WERI-Rb-1 (cell line): Measurements from ENCODE around the gene GNAO1.

Source experiments
- DNase-seq: peaks from one replicate; pipeline ENCODE4 v3.0.0-alpha.2; 2020
- H3K27ac ChIP-seq: fragments of 250-450 bp; sonication (Bioruptor Pico); 2 replicates; pipeline ENCODE4 v1.5.1; 2020; ENCODE audit warnings: mild to moderate bottlenecking, moderate library complexity
- H3K27me3 ChIP-seq: fragments of 250-450 bp; sonication (Bioruptor Pico); 2 replicates; pipeline ENCODE4 v1.5.1; 2021; ENCODE audit warnings: mild to moderate bottlenecking, low read depth, moderate library complexity; ENCODE audit not compliant: insufficient read depth, severe bottlenecking
- H3K36me3 ChIP-seq: fragments of 250-450 bp; sonication (Bioruptor Pico); 2 replicates; pipeline ENCODE4 v1.5.1; 2020; ENCODE audit warnings: mild to moderate bottlenecking, moderate library complexity
- H3K4me3 ChIP-seq: 2 replicates; pipeline ENCODE4 v1.5.1; 2011; ENCODE audit warnings: low read depth, mild to moderate bottlenecking, control low read depth, low read length
- H3K9me3 ChIP-seq: fragments of 250-450 bp; sonication (Bioruptor Pico); 2 replicates; pipeline ENCODE4 v1.5.1; 2021; ENCODE audit warnings: mild to moderate bottlenecking, moderate library complexity; ENCODE audit not compliant: severe bottlenecking
- TF ChIP-seq, protein P1 (sequence below): IDR thresholded peaks from 2 replicates; pipeline ENCODE4 v1.5.1; 2011; ENCODE audit warnings: low read depth, mild to moderate bottlenecking, control low read depth, inconsistent platforms, low read length

GNAO1 gene

DNA sequence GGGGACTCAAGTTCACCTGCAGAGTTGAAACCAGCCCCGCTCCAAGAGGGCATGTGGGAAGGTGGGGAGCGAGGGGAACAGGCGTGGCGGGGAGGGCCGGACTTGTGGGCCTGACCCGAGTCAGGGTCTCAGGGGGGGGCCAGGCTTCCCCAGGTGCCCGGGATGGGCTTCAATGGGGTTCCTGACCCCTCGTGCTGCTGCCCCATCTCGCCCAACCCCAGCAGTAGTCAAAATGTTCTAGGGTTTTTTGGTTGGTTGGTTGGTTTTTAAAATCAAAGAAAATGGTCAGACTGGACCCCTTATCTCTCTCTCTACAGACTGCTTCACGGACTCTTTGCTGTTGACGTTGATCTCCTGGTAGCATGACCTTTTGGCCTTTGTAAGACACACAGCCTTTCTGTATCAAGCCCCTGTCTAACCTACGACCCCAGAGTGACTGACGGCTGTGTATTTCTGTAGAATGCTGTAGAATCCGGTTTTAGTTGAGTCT, 164.5 kb downstream of the GNAO1 start:
- H3K27ac ChIP-seq = peak overlapping the region; percentile 69

DNA sequence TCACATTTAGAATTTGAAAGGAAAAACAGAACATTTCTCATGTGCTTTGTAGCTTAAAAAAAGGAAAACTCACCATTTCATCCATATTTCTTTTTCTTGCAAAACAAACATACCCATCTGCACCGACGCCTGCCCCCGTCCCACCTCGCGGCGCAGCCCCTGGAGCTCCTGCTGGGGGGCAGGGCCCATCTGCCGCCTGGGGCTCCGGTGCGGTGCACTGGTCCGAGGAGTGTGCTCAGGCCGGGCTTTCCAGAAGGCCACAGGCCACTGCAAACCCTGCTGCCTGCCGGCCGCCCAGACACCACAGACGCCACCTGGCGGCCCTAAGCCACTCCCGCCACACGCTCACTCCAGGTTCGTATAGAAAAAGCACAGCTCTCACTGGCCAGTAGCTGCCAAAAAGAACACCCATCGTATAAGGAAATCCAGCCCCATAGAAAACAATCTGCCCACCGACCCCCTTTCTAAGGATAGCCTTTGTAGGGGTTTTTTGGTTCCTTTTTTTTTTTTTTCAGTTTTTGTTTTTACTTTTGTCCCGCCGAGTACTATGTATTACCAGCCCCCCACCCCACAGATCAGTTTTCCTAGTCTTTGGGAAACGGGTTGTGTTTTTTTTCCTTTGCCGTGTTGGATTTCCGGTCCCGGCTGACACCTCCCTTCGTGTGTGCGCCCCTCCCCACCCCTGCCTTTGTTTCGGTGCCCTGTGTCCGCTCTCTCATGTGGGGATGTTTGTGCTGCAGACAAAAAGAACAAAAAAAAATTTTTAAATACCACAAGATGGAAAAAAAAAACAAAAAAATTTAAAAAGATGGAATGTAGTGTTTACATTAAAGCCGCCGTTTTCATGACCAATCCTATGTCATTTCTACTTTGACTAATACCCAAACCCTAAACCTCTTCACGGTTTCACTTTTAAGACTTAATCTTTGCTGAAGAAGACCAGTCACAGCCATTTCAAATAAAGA, 165.3 kb downstream of the GNAO1 start:
- Histone ChIP-seq H3K27ac (peak overlapping the region; percentile 69), H3K36me3 (no peaks in the 10 kb centered on the region), H3K9me3 (no peaks in the 10 kb centered on the region), H3K4me3 (peak overlapping the region; percentile 44), H3K27me3 (no peaks in the 10 kb centered on the region)
- TF ChIP-seq, protein P1, sequence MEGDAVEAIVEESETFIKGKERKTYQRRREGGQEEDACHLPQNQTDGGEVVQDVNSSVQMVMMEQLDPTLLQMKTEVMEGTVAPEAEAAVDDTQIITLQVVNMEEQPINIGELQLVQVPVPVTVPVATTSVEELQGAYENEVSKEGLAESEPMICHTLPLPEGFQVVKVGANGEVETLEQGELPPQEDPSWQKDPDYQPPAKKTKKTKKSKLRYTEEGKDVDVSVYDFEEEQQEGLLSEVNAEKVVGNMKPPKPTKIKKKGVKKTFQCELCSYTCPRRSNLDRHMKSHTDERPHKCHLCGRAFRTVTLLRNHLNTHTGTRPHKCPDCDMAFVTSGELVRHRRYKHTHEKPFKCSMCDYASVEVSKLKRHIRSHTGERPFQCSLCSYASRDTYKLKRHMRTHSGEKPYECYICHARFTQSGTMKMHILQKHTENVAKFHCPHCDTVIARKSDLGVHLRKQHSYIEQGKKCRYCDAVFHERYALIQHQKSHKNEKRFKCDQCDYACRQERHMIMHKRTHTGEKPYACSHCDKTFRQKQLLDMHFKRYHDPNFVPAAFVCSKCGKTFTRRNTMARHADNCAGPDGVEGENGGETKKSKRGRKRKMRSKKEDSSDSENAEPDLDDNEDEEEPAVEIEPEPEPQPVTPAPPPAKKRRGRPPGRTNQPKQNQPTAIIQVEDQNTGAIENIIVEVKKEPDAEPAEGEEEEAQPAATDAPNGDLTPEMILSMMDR = peak; percentile 90
- DNase-seq = peak; percentile 88

More for the DNA sequence above, 164.5 kb downstream of the GNAO1 start:
- Histone ChIP-seq H3K27me3 (no peaks in the 10 kb centered on the region), H3K36me3 (no peaks in the 10 kb centered on the region), H3K9me3 (no peaks in the 10 kb centered on the region), H3K4me3 (no peak overlapping the region)
- DNase-seq = no peak
- TF ChIP-seq, protein P1 = no peak

DNA sequence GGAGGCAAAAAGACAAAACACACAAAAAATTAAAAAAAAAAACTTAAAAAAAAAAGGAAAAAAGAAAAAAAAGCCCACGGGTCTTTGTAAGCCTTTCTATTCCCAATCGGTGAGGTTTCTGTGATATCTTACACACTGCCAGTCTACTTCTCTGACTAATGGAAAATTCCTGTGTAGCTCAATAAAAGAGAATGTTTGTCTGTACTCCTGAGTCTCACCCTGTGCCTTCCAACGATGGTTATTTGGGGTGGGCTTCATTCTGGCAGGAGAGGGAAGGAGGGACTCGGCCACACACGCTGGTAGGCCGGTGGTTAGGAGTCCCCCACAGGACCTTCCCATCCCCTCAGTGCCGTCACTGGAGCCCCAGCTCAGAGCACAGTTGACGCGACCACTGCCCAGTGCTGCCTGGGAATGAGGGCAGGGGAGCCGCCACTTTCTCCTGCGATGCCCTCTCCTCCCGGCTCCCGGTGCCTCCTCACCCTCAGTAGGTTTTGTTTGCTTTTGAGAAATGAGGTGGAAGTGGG, 166.0 kb downstream of the GNAO1 start:
- H3K9me3 ChIP-seq = no peaks in the 10 kb centered on the region
- TF ChIP-seq, protein P1 = no peak
- no peak for DNase-seq
- H3K27me3 ChIP-seq = no peaks in the 10 kb centered on the region
- H3K36me3 ChIP-seq = peaks cover 2% of the 10 kb centered on the region
- peak overlapping the region; percentile 44 for H3K4me3 ChIP-seq
- peak overlapping the region; percentile 69; the same call in 1 of the 2 replicates for H3K27ac ChIP-seq

DNA sequence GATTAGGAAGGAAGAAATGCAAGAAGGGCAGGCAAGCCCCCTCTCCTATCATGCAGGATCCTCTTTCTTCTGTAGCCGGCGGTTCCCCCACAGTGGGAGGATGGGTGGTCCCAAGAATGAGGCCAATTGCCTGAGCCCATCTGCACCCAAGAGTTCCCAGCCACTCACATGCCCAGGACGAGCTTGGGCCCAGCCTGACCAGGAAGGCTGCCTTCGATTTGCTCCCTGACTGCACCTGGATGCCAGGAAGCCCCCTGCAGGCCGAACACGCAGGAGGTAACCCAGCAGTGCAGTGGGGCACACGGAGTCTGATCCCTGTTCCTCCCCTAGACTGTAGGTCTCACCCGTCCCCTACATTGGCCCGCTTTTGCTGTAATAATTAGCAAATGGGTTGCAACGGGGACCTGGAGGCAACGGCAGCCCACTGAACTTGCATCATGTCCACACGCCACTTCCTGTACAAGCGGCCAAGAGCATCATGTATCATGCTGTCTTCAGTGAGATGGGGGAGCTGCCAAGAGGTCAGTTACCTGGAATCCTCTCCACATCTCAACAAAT, 166.6 kb downstream of the GNAO1 start:
- H3K36me3 ChIP-seq = peaks cover 7% of the 10 kb centered on the region
- DNase-seq = no peak
- TF ChIP-seq, protein P1 = peak; percentile 52; the same call in 1 of the 2 replicates
- no peak overlapping the region for H3K4me3 ChIP-seq
- no peaks in the 10 kb centered on the region for H3K9me3 ChIP-seq
- no peak overlapping the region for H3K27ac ChIP-seq
- H3K27me3 ChIP-seq = no peaks in the 10 kb centered on the region

DNA sequence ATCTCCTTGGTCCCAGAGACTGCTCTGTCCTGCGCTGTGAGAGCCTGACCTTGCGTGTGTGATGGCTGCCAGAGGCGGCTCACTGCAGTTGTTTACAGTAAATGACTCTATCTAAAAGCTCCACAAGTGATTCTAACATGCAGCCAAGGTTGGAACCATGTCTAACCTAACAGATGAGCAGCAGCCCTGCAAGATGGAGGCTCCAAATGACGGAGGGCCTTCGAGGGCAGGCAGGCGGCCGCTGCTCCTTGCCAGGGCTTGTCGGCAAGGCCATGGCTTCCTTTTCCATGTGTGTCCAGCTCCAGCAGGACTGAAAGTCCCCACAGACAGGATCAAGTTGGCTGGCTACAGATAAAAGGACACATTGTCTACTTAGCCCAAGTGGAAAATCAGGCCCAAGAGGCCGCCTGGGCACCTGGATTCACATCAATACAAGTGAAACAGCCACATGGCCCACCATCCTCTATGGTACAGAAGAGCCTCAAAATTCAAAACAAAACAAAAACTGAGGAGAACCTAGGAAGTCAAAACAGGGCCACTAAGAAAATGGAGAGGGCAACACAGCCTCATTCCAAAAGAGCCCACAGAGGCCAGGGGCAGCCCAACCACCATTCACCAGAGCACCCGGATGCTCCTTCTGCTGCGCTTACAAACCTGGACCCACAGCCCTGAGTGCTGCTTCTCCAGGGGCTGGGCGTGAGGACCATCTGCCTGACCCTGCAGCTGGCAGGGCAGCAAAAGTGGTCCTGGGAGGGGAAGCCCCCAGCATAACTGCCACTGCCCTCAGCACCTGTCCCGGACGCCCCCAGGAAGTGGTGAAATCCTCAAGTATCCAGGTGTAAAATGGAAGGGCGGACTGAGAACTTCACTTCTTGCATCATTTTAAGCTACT, 169.1 kb downstream of the GNAO1 start:
- Histone ChIP-seq H3K27ac (no peak overlapping the region), H3K27me3 (no peaks in the 10 kb centered on the region), H3K4me3 (no peak overlapping the region), H3K9me3 (no peaks in the 10 kb centered on the region), H3K36me3 (peaks cover 25% of the 10 kb centered on the region)
- TF ChIP-seq, protein P1 = no peak
- no peak for DNase-seq
